Activated naive CD4-positive, alpha-beta T cell treated with anti-CD3 and anti-CD28 coated beads, Interleukin-2, amount 50 U/mL, for 72 hours (primary cell): ENCODE measurements around the gene CYP19A1. TPM values are rescaled to one million over a fixed set of nuclear protein-coding genes. Genes with fewer than 3 reads are reported as not detected.

ENCODE experiments used
- ATAC-seq, 2 donors: fragments of 150-1000 bp; cut with Tn5 transposase; 2 replicates each; pipeline ENCODE4 v1.10.0; 2021; ENCODE audit warnings: mild to moderate bottlenecking in 2 of 2, moderate library complexity in 2 of 2
- DNase-seq, 2 donors: peaks; one replicate each; pipeline ENCODE4 v3.0.0; 2021 to 2022; ENCODE audit warnings: low spot score in 2 of 2
- H3K27ac Mint-ChIP-seq, 2 donors: one replicate each; pipeline ENCODE4 v1.8.0; 2022; ENCODE audit warnings: mild to moderate bottlenecking in 2 of 2, mixed read lengths in 2 of 2
- H3K36me3 Mint-ChIP-seq, 2 donors: one replicate each; pipeline ENCODE4 v1.8.0; 2022; ENCODE audit warnings: mixed read lengths in 2 of 2
- H3K9me3 Mint-ChIP-seq, 2 donors: one replicate each; pipeline ENCODE4 v1.8.0; 2022; ENCODE audit warnings: mixed read lengths in 2 of 2
- total RNA-seq, 2 donors: library from RNA; stranded (reverse); gene quantifications; one replicate each; pipeline ENCODE4 v1.2.3, GENCODE V29; 2022

Gene CYP19A1
- total RNA-seq, 2 donors from 2014 or later = 0.75 to 1.3 TPM

DNA sequence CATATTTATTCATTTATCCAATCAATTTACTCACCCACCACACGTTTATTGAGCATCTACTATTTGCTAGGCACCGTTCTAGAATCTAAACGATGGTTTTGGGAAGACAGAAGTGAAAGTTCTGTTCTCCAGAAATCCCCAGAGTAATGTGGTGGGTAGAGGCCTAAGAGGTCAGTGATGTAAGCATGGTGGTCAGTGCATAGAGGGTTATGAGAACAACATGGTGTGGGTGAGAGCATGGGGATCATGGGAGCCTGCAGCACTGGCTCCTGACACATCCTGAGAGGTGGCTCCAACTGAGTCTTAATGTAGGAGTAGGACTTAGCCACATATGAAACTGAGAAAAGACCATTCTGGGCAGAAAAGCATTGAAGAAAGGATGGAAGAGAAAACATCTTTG lies 158.4 kb downstream of the CYP19A1 start:
- no peak overlapping the region for H3K27ac Mint-ChIP-seq
- no peak for DNase-seq
- no peaks in the 10 kb centered on the region for H3K36me3 Mint-ChIP-seq
- no peaks in the 10 kb centered on the region for H3K9me3 Mint-ChIP-seq
- no peak for ATAC-seq

DNA sequence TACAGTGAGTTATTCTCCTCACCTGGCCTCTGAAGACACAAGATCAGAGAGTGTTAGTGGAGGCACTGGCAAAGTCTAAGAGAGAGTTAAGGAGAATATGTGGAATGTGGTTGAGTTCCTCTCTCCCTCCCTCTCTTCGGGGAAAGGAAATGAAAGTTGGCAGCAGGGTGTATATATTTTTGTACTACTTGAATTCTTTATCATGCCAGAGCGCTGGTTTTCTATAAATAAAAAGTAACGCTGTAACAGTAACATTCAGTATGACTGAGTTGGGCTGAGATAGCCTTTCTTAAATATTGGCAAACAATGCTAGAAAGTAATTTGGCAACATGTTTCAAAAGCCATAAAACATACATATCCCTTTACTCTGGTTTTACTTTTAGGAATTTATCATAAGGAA lies 166.2 kb downstream of the CYP19A1 start:
- H3K27ac Mint-ChIP-seq = no peak overlapping the region
- no peaks in the 10 kb centered on the region for H3K36me3 Mint-ChIP-seq
- ATAC-seq (no peak), DNase-seq (no peak)
- H3K9me3 Mint-ChIP-seq = no peaks in the 10 kb centered on the region

DNA sequence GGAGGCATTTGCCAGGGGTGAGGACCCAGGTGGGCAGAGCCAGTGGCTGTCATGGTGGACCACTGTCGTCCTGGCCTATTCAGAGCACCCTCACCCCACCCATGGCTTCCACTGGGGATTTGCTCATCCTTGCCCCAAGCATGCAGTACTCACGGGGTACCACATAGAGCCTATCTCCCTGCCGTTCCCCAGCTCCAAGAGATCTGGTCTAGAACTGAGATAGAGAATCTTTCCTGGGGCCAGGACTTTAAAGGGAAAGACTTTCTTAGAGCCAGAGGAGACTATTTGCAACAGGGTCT lies 166.8 kb downstream of the CYP19A1 start:
- Mint-ChIP-seq H3K27ac (no peak overlapping the region), H3K9me3 (no peaks in the 10 kb centered on the region), H3K36me3 (no peaks in the 10 kb centered on the region)
- DNase-seq (no peak), ATAC-seq (no peak)

DNA sequence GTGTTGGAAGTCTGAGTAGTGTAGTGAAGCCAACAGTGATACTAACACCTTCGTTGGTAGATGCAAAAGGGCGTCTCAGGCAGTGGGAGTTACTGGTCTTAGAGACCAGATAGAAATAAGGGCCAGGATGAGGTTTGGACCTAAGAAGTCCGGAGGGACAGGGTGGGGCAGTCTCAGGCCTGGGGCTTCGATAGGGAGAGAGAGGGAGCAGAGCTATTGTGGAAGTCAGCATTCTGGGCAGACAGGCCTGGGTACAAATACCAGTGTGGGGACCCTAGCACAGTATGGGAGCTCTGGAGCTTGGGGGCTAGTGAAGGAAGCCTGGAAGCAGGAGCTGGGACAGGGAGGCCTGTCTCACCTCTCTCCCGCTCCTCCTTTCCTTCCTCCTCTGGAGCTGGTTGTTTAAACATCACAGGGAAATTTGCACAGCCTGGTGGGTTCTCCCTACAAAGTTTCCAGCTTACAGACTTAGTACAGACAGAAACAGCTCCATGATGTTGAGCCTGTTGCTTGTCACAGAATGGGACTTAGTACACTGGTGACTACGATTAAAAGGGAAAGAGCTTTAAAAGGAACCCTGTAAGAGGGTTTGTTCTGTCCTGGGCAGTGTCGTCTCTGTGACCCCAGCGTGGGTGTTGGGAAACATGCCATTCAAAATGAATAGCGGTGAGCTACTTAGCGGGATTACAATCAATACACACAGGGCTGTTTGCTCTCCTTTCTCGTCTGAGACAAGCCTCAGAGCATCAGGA lies 167.3 kb downstream of the CYP19A1 start:
- no peak for ATAC-seq
- peak overlapping the region in 1 of 2 donors; percentile 5 for H3K27ac Mint-ChIP-seq
- no peak for DNase-seq
- H3K9me3 Mint-ChIP-seq = no peaks in the 10 kb centered on the region
- no peaks in the 10 kb centered on the region for H3K36me3 Mint-ChIP-seq

DNA sequence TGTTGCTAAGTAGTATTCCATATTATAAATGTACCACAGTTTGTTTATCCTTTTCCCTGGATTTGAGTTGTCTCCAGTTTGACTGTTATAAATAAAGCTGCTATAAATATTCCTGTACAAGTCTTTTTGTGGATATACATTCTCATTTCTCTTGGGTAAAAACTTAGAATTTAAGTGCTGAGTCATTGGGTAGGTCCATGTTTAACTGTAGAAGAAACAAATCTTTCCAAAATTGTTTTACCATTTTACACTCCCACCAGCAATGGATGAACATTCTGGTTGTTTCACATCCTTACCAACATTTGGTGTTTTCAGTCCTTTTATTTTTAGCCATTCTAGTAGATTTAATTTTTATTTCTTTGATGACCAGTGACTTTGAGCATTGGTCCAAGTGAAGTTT lies 169.7 kb downstream of the CYP19A1 start:
- Mint-ChIP-seq H3K36me3 (no peaks in the 10 kb centered on the region), H3K27ac (no peak overlapping the region), H3K9me3 (no peaks in the 10 kb centered on the region)
- ATAC-seq (no peak), DNase-seq (no peak)

DNA sequence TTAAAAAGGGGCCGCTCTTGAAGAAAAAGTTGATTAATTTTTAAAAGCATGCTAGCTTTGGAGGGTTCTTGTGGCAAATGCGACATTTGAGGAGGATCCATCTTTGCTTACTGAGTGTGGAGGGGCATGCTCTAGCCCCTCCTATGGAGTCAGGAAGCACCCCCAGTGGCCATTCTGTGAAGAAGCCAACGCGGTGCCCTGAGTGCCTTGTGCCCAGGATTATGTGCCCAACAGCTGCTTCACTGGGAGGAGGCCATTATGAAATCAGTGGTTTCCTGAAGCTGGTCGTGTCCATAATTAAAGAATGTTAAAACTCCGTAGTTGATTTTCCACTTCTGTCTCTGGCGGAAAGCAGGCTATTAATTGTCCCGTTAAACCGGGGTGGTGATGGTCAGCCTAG lies 174.6 kb downstream of the CYP19A1 start:
- Mint-ChIP-seq H3K27ac (no peak overlapping the region), H3K36me3 (no peaks in the 10 kb centered on the region), H3K9me3 (no peaks in the 10 kb centered on the region)
- ATAC-seq (no peak), DNase-seq (no peak)

DNA sequence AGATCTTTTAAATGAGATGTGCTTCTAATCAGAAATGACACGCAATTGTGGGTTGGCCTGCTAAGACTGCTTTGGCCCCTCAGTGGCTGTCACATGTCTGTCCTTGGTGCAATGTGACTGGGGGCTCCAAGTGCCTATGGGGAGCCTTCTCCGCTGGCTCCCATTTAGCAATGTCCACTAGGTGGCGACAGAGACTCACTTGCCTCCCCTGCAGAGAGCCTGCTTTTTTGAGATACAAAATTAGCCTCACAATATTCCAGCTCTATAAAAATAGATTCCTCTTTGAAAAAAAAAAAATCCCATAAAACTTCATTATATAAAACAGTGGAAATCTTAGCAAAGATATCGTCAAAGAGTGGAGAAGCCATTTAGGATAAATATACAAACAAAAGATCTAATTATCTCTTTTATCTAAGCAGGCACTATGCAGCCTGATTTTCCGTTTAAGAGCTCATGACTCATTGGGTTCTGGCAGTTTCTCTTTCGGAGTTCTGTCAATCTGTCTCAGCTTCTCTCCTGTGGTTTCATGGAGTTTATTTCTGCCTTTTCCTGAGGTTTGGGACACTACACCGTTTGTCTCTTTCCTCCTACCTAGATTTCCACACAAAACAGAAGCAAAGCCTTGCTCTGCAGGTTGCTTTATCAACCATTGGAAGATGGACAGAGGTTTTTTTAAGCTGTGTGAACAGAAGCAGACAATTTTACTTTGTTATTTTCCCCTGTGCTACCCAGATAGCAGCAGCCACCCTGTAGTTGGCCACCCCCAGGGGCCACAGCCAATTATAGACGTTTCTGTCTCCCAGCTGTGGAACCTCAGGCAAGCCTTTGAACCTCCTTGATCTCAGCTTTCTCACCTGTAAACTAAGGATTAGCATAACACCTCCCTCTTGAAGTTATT lies 175.3 kb downstream of the CYP19A1 start:
- DNase-seq (peak in 1 of 2 donors; percentile 78), ATAC-seq (peak; percentile 81 to 90)
- Mint-ChIP-seq H3K36me3 (no peaks in the 10 kb centered on the region), H3K27ac (no peak overlapping the region), H3K9me3 (no peaks in the 10 kb centered on the region)

DNA sequence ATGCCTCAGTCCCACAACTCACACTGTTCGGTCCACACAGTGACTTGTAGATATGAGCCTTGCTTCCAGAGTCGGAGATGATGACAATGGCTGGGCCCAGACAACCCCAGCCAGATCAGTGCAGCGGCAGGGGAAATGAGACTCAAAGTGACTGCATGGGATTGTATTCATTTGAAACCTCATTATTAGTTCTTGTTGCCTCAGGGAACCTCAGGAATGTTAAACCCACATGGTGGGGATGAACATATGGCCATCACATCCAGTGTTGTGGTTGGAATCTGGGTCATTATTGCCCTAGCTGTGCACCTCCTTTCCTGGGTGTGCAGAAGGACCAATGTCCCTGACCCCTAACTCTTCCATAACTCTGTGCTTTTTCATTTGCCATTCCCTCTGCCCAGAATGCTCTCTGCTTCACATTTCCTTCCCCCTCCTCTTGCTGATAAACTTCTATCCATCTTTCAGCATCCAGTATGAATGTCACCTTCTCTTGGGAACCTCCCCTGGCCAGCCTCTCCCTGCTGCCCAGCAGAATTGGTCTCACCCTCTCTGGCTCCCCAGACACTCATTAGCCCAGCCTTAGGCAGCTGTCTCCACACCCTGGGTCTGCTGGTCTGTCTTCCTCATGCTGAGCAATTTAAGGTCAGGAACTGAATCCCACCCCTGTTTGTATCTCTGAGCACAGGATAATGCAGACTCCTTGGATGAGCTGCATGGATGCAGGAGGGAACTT lies 176.7 kb downstream of the CYP19A1 start:
- no peaks in the 10 kb centered on the region for H3K9me3 Mint-ChIP-seq
- DNase-seq (no peak), ATAC-seq (no peak)
- no peak overlapping the region for H3K27ac Mint-ChIP-seq
- no peaks in the 10 kb centered on the region for H3K36me3 Mint-ChIP-seq

DNA sequence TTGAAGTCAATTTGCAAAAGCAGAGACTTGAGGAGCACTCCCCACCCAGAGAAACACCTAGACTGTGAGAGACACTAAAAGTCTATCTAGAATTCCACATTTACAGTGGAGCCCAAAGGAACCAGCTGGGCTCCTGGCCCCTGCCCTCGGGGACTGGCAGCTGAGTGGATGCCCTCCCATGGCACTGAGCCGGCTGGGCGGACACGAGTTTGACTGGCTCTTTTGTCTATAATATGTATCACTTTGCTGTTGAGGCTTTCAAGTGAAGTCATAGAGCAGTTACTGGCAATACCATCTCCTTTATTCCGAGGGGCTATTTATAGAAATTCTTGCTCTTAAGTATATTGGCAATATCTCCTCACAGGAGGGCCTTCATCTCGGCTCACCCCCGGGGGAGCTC lies 177.9 kb downstream of the CYP19A1 start:
- Mint-ChIP-seq H3K27ac (no peak overlapping the region), H3K9me3 (no peaks in the 10 kb centered on the region), H3K36me3 (no peaks in the 10 kb centered on the region)
- DNase-seq = no peak
- no peak for ATAC-seq

Other genes starting within 250 kb of the CYP19A1 start
- under 1 TPM in 1 of 2 donors, not detected in 1; 0.18 TPM for gene TNFAIP8L3, start 243.7 kb downstream of the CYP19A1 start, total RNA-seq
- gene GLDN, start 3.1 kb upstream of the CYP19A1 start, total RNA-seq = not detected